Measurements from ENCODE around the gene ELK1.
"Not testable (repeated sequence)": the region's sequence is repeated elsewhere in the genome, so short reads cannot be mapped to it uniquely, and the experiment has no call there.

The ELK1 gene

GRCh38 chrX:47611489-47611888 is 38.9 kb downstream of the ELK1 start:
- no peak for DNase-seq (ENCODE audit: low spot score)

GRCh38 chrX:47610511-47610910 is 39.9 kb downstream of the ELK1 start:
- DNase-seq (ENCODE audit: low spot score): no peak

GRCh38 chrX:47608130-47608810 is 42.1 kb downstream of the ELK1 start:
- no peak for DNase-seq (ENCODE audit: low spot score)

- DNase-seq (ENCODE audit: low spot score): no peak
Measured at GRCh38 chrX:47607091-47607490, 43.3 kb downstream of the ELK1 start.

- no peak for DNase-seq (ENCODE audit: low spot score)
Measured at GRCh38 chrX:47605024-47605423, 45.3 kb downstream of the ELK1 start.

GRCh38 chrX:47603125-47603524 is 47.2 kb downstream of the ELK1 start:
- DNase-seq (ENCODE audit: low spot score): not testable (repeated sequence)

GRCh38 chrX:47597222-47597621 is 53.1 kb downstream of the ELK1 start:
- DNase-seq (ENCODE audit: low spot score): no peak

GRCh38 chrX:47596256-47596655 is 54.1 kb downstream of the ELK1 start:
- no peak for DNase-seq (ENCODE audit: low spot score)

GRCh38 chrX:47595716-47596251 is 54.6 kb downstream of the ELK1 start:
- no peak for DNase-seq (ENCODE audit: low spot score)

- DNase-seq (ENCODE audit: low spot score): no peak
Measured at GRCh38 chrX:47593522-47593921, 56.8 kb downstream of the ELK1 start.

GRCh38 chrX:47590984-47591383 is 59.4 kb downstream of the ELK1 start:
- no peak for DNase-seq (ENCODE audit: low spot score)

GRCh38 chrX:47587906-47588735 is 62.2 kb downstream of the ELK1 start:
- DNase-seq (ENCODE audit: low spot score): no peak

- DNase-seq (ENCODE audit: low spot score): no peak
Measured at GRCh38 chrX:47587091-47587891, 63.1 kb downstream of the ELK1 start.

- no peak for DNase-seq (ENCODE audit: low spot score)
Measured at GRCh38 chrX:47586043-47586787, 64.1 kb downstream of the ELK1 start.

Data from NAMALWA (cell line).